ENCODE data around the gene FAM110C. TPM values are rescaled to one million over a fixed set of nuclear protein-coding genes. Genes with fewer than 3 reads are reported as not detected.
A peak's percentile ranks its signal among the peaks of the same experiment; 100 is the strongest.

The FAM110C gene
- total RNA-seq, 2 donors from 2014 or later, result 20.1 to 24.6 TPM

GRCh38 chr2:40465-40864, 5.8 kb downstream of the FAM110C start:
- TF ChIP-seq, protein P1, sequence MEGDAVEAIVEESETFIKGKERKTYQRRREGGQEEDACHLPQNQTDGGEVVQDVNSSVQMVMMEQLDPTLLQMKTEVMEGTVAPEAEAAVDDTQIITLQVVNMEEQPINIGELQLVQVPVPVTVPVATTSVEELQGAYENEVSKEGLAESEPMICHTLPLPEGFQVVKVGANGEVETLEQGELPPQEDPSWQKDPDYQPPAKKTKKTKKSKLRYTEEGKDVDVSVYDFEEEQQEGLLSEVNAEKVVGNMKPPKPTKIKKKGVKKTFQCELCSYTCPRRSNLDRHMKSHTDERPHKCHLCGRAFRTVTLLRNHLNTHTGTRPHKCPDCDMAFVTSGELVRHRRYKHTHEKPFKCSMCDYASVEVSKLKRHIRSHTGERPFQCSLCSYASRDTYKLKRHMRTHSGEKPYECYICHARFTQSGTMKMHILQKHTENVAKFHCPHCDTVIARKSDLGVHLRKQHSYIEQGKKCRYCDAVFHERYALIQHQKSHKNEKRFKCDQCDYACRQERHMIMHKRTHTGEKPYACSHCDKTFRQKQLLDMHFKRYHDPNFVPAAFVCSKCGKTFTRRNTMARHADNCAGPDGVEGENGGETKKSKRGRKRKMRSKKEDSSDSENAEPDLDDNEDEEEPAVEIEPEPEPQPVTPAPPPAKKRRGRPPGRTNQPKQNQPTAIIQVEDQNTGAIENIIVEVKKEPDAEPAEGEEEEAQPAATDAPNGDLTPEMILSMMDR (IDR thresholded peaks at IDR 0.05), result no peak
- peaks cover 2% of the 10 kb centered on the region for H3K27me3 ChIP-seq
- no peak for DNase-seq
- intact Hi-C loops (cut with DNase I), result no loop called here
- no peak overlapping the region for H3K27ac ChIP-seq
- no peak overlapping the region for H3K4me3 ChIP-seq
- H3K36me3 ChIP-seq, result no peaks in the 10 kb centered on the region
- no peak overlapping the region for H3K9ac ChIP-seq (ENCODE audit: low read depth in 2 of 2, low read length in 2 of 2)
- H3K4me1 ChIP-seq, result no peaks in the 10 kb centered on the region
- no peaks in the 10 kb centered on the region for H3K9me3 ChIP-seq

DNA sequence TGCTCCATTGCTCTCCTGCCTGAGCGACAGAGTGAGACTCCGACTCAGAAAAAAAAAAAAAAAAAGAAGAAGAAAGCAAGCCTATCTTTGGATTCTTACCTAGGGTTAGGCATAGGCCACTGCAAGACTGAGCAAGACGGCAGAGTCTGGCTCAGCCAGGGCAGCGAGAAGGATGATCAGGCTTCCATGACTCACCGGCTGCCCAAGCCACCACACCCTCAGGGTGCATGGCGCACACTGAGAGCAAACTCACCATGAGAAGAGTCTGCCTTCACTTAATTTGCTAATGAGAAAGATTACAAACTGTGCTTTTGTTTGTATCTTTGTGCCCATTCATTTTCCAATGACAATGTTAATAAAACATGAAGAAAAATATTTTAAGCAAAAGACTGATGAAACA, 8.2 kb downstream of the FAM110C start:
- Histone ChIP-seq H3K9me3 (no peaks in the 10 kb centered on the region), H3K27me3 (no peaks in the 10 kb centered on the region), H3K27ac (no peak overlapping the region), H3K4me3 (no peak overlapping the region), H3K9ac (ENCODE audit: low read depth in 2 of 2, low read length in 2 of 2) (no peak overlapping the region), H3K36me3 (no peaks in the 10 kb centered on the region), H3K4me1 (peaks cover 5% of the 10 kb centered on the region)
- intact Hi-C loops (cut with DNase I), result no loop called here
- no peak for DNase-seq
- TF ChIP-seq, protein P1 (IDR thresholded peaks at IDR 0.05), result no peak

DNA sequence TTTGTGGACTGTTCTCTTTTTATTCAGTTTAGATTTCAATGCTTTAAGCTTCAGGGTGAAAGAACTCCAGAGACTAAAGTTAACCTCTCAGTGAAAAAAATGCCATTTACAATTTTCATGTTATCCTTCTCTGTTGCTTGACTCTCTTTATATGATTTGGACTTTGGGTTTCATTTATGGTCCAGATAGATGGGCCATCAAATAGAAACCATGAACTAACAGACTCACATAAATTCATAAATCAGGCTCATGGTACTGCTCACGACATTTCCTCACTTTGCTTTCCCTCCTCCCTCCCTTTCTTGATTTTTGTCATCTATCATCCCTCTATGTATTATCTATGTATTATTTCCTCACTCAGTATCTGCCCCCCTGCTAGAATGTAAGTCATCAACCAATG, 10.0 kb downstream of the FAM110C start:
- no peaks in the 10 kb centered on the region for H3K27me3 ChIP-seq
- intact Hi-C loops (cut with DNase I), result no loop called here
- H3K36me3 ChIP-seq, result no peaks in the 10 kb centered on the region
- TF ChIP-seq, protein P1 (IDR thresholded peaks at IDR 0.05), result no peak
- no peak for DNase-seq
- H3K9ac ChIP-seq (ENCODE audit: low read depth in 2 of 2, low read length in 2 of 2), result peak overlapping the region in 1 of 2 donors; percentile 51
- no peak overlapping the region for H3K4me3 ChIP-seq
- no peaks in the 10 kb centered on the region for H3K9me3 ChIP-seq
- H3K27ac ChIP-seq, result peak overlapping the region; percentile 58
- H3K4me1 ChIP-seq, result peaks cover 8% of the 10 kb centered on the region

DNA sequence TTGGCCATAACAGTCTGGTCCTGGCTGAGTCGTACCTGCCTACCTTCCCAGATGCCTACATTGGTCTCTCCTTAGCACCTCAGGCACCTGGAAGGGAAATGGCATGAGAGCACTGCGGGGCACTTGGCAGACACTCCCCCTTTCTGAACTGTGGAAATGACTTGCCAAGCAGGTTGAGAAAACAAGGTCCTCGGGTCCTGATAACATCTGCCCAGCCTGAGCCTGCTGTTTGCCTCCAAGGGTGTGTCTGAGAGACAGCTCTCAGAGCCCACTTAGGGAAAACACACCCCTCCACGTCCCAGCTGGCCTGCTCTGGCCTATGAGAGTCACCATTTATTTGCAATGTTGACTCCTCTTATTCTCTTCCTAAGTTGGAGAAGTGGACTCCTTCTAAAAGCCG, 10.5 kb downstream of the FAM110C start:
- intact Hi-C loops (cut with DNase I), result no loop called here

DNA sequence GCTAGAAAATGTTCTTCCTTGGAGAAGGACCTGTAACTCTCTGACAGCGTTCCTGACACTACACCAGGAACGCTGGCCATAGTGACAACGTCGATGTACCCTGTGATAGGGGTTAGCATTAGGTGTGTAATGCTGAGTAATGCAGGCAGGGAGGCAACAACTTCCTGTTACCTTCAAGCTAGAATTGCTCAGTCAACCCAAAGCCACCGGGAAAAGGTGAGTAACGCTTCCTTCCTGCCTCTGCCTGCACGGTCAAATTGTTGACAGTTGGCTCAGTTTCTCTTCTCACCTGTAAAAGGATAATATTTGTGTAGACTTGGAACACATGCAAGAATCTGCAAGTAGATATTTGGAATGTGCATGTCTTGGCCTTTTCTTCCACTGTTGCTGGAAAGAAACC, 12.7 kb downstream of the FAM110C start:
- peak overlapping the region; percentile 62 for H3K27ac ChIP-seq
- DNase-seq, result peak; percentile 75

More for the DNA sequence above, 10.5 kb downstream of the FAM110C start:
- Histone ChIP-seq H3K27ac (peak overlapping the region; percentile 58), H3K9ac (ENCODE audit: low read depth in 2 of 2, low read length in 2 of 2) (peak overlapping the region in 1 of 2 donors; percentile 51), H3K4me3 (no peak overlapping the region), H3K36me3 (no peaks in the 10 kb centered on the region), H3K9me3 (no peaks in the 10 kb centered on the region), H3K4me1 (peaks cover 8% of the 10 kb centered on the region), H3K27me3 (no peaks in the 10 kb centered on the region)
- TF ChIP-seq, protein P1 (IDR thresholded peaks at IDR 0.05), result no peak
- DNase-seq, result peak; percentile 87

More for the DNA sequence above, 12.7 kb downstream of the FAM110C start:
- Histone ChIP-seq H3K4me1 (peaks cover 8% of the 10 kb centered on the region), H3K36me3 (no peaks in the 10 kb centered on the region), H3K4me3 (no peak overlapping the region), H3K9ac (ENCODE audit: low read depth in 2 of 2, low read length in 2 of 2) (no peak overlapping the region), H3K9me3 (no peaks in the 10 kb centered on the region), H3K27me3 (no peaks in the 10 kb centered on the region)
- intact Hi-C loops (cut with DNase I), result no loop called here
- TF ChIP-seq, protein P1 (IDR thresholded peaks at IDR 0.05), result no peak
